Transverse colon (tissue), 4 donors: Measurements from ENCODE around the gene GRIN3B.

ENCODE experiments used
- CTCF ChIP-seq, 5 experiments: fragments of 200-600 bp in 3 of 5; fragments of 450-650 bp in 2 of 5; sonication (generic) in 3 of 5; IDR thresholded peaks; 1 replicate in 2 of 5; 2 replicates in 3 of 5; pipeline ENCODE4 v1.5.1; 2016 to 2017; ENCODE audit warnings: antibody characterized with exemption in 5 of 5, inconsistent platforms in 3 of 5, mild to moderate bottlenecking in 2 of 5, moderate library complexity in 1 of 5
- POLR2A ChIP-seq: fragments of 450-650 bp; IDR thresholded peaks from one replicate; pipeline ENCODE4 v1.6.1; 2016; ENCODE audit warnings: antibody characterized with exemption, mild to moderate bottlenecking, moderate library complexity
- POLR2AphosphoS5 ChIP-seq, 3 donors: sonication (generic); formaldehyde crosslinking; IDR thresholded peaks; one replicate each; pipeline ENCODE4 v1.6.1; 2016; ENCODE audit warnings: antibody characterized with exemption in 3 of 3

- TF ChIP-seq POLR2A (no peak), CTCF (IDR thresholded peaks at IDR 0.05) (no peak), POLR2AphosphoS5 (IDR thresholded peaks at IDR 0.05) (no peak)
These were observed 38.9 kb downstream of the GRIN3B start for GRCh38 chr19:1038978-1039645.
